SHP77 treated with DMSO at 0.1 percent for 48 hours (cell line): ENCODE data around the gene LGALS1.

Experiments used
- DNase-seq: peaks from one replicate; lab custom pipeline; 2025; lab: John Stamatoyannopoulos, UW

LGALS1 gene

GRCh38 chr22:37725551-37726240, 50.3 kb downstream of the LGALS1 start:
- no peak for DNase-seq

- no peak for DNase-seq
Observed at GRCh38 chr22:37726241-37726887, 50.9 kb downstream of the LGALS1 start.

GRCh38 chr22:37728620-37729019, 53.2 kb downstream of the LGALS1 start:
- no peak for DNase-seq
